Transverse colon (tissue), 4 donors: ENCODE results near the gene ABCC1. TPM values are rescaled to one million over a fixed set of nuclear protein-coding genes. Genes with fewer than 3 reads are reported as not detected.

Experiments
- DNase-seq: peaks from one replicate; pipeline ENCODE4 v3.0.0-alpha.2; 2019
- H3K27ac ChIP-seq, 4 donors: fragments of 200-600 bp; sonication (generic); 2 replicates each; pipeline ENCODE4 v1.5.1; 2016 to 2018; ENCODE audit warnings: inconsistent platforms in 4 of 4
- H3K27me3 ChIP-seq: fragments of 200-600 bp; sonication (generic); 2 replicates; pipeline ENCODE4 v1.5.1; 2017; ENCODE audit warnings: inconsistent platforms
- H3K36me3 ChIP-seq, 4 donors: fragments of 200-600 bp; sonication (generic); 2 replicates each; pipeline ENCODE4 v1.5.1; 2017 to 2019; ENCODE audit warnings: inconsistent platforms in 4 of 4
- H3K4me1 ChIP-seq, 4 donors: fragments of 200-600 bp; sonication (generic); 2 replicates each; pipeline ENCODE4 v1.5.1; 2017 to 2020; ENCODE audit warnings: inconsistent platforms in 4 of 4
- H3K4me3 ChIP-seq, 4 donors: fragments of 200-600 bp; sonication (generic); 1 replicate in 1 of 4; 2 replicates in 3 of 4; pipeline versions ENCODE4 v1.5.1 to v1.6.1; 2017 to 2019; ENCODE audit warnings: inconsistent platforms in 4 of 4
- H3K9me3 ChIP-seq, 2 donors: fragments of 200-600 bp; sonication (generic); 2 replicates each; pipeline ENCODE4 v1.5.1; 2017 to 2019; ENCODE audit warnings: inconsistent platforms in 2 of 2
- EP300 ChIP-seq: sonication (generic); formaldehyde crosslinking; IDR thresholded peaks from one replicate; pipeline ENCODE4 v1.6.1; 2017; ENCODE audit warnings: antibody characterized with exemption, low read depth
- POLR2A ChIP-seq: fragments of 450-650 bp; IDR thresholded peaks from one replicate; pipeline ENCODE4 v1.6.1; 2016; ENCODE audit warnings: antibody characterized with exemption, mild to moderate bottlenecking, moderate library complexity
- POLR2AphosphoS5 ChIP-seq, 3 donors: sonication (generic); formaldehyde crosslinking; IDR thresholded peaks; one replicate each; pipeline ENCODE4 v1.6.1; 2016; ENCODE audit warnings: antibody characterized with exemption in 3 of 3
- WGBS, 2 donors: methylation state at CpG; one replicate each; pipeline ENCODE4 v1.1.5; 2018; ENCODE audit warnings: low coverage in 1 of 2; 5-methylcytosine and 5-hydroxymethylcytosine counted together
- in situ Hi-C, 4 donors: fragments of 200-750 bp; cut with MboI; loops; one replicate each; pipeline versions ENCODE4 v1.15.0 to v1.15.1; 2017; ENCODE audit warnings: low sequenced_read_pairs in 3 of 4, low pct_ligation_motif_present in 1 of 4, low pct_unique_long_range_greater_than_20kb in 1 of 4
- intact Hi-C: fragments of 100-400 bp; cut with DNase I; formaldehyde crosslinking; loops from one replicate; pipeline ENCODE4 v1.15.1; 2023; ENCODE audit warnings: low total_unique reads
- total RNA-seq, 4 donors: library from RNA; depleted of rRNA; stranded (reverse); fragments of >200 nt; gene quantifications; one replicate each; pipeline ENCODE4 v1.1.0, GENCODE V29; 2016
- TF ChIP-seq, protein P1 (sequence below), 5 experiments: fragments of 200-600 bp in 3 of 5; fragments of 450-650 bp in 2 of 5; sonication (generic) in 3 of 5; IDR thresholded peaks; 1 replicate in 2 of 5; 2 replicates in 3 of 5; pipeline ENCODE4 v1.5.1; 2016 to 2017; ENCODE audit warnings: antibody characterized with exemption in 5 of 5, inconsistent platforms in 3 of 5, mild to moderate bottlenecking in 2 of 5, moderate library complexity in 1 of 5

ABCC1 gene
- total RNA-seq, 4 donors from 2014 or later, result 17.1 to 67.3 (median 36.9) TPM

DNA sequence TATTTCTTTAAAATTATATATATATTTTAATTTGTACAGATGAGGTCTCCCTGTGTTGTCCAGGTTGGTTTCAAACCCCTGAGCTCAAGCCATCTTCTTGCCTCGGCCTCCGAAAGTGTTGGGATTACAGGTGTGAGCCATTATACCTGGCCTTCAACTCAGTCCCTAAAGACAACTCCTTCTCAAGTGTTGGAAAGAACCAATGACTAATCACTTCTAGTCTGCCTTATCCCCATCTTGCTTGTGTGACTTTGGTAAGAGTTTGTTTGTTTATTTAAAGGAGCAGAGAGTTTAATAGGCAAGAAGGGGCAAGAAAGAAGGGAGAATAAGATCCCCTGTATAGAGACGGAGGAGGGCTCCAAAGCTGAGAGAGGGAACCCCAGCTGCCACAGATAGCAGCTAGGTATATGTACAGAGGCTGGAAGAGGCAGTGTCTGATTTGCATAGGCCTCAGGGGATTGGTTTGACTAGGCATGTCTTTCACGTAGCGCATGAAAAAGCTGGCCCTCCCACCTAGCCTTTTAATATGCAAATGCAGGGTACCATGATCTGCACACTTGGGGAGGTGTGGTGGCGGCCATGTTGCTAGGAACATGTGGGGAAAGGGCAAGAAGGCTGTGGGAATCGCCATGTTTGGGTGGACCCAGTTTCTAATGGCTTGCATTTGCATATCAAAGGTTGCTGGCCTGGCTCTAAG, 21.5 kb downstream of the ABCC1 start:
- no peaks in the 10 kb centered on the region for H3K27me3 ChIP-seq
- peak overlapping the region in 1 of 4 donors; percentile 78 for H3K27ac ChIP-seq
- peaks cover 3 to 25% (median 10%) of the 10 kb centered on the region in 4 donors for H3K4me1 ChIP-seq
- no peak overlapping the region for H3K4me3 ChIP-seq
- in situ Hi-C loops (no loop called here), intact Hi-C loops (no loop called here)
- no peaks in the 10 kb centered on the region for H3K9me3 ChIP-seq
- TF ChIP-seq POLR2A (no peak), POLR2AphosphoS5 (IDR thresholded peaks at IDR 0.05) (no peak), EP300 (no peak)
- TF ChIP-seq, protein P1, sequence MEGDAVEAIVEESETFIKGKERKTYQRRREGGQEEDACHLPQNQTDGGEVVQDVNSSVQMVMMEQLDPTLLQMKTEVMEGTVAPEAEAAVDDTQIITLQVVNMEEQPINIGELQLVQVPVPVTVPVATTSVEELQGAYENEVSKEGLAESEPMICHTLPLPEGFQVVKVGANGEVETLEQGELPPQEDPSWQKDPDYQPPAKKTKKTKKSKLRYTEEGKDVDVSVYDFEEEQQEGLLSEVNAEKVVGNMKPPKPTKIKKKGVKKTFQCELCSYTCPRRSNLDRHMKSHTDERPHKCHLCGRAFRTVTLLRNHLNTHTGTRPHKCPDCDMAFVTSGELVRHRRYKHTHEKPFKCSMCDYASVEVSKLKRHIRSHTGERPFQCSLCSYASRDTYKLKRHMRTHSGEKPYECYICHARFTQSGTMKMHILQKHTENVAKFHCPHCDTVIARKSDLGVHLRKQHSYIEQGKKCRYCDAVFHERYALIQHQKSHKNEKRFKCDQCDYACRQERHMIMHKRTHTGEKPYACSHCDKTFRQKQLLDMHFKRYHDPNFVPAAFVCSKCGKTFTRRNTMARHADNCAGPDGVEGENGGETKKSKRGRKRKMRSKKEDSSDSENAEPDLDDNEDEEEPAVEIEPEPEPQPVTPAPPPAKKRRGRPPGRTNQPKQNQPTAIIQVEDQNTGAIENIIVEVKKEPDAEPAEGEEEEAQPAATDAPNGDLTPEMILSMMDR (IDR thresholded peaks at IDR 0.05), result no peak
- 97 to 100% methylated on average over 3 to 7 of the region's 7 CpGs for WGBS, 2 donors
- H3K36me3 ChIP-seq, result no peaks in the 10 kb centered on the region
- DNase-seq, result no peak

DNA sequence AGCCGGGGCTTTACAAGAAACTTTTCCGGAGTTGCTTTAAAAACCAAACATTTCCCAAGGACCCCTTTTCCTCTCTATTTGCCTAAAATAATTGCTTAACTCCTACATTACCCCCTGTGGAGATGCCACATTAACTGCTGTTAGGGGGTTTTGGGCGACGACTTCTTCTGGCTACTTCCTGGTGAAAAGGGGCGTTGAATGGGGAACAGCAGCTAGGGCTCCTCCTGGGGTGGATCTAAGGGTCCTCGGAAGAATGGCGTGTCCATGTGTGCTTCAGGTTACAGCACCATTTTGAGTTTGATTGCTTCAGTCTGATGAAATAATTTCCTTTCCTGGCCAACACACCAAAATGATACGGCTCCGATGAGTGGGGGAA, 22.0 kb downstream of the ABCC1 start:
- no peaks in the 10 kb centered on the region for H3K36me3 ChIP-seq
- WGBS, 2 donors, result 95 to 96% methylated on average over 7 to 9 of the region's 9 CpGs
- TF ChIP-seq EP300 (no peak), POLR2AphosphoS5 (IDR thresholded peaks at IDR 0.05) (no peak), POLR2A (no peak)
- TF ChIP-seq, protein P1 (IDR thresholded peaks at IDR 0.05), result no peak
- H3K4me3 ChIP-seq, result no peak overlapping the region
- H3K4me1 ChIP-seq, result peaks cover 3 to 26% (median 12%) of the 10 kb centered on the region in 4 donors
- DNase-seq, result no peak
- intact Hi-C loops (no loop called here), in situ Hi-C loops (no loop called here)
- H3K27me3 ChIP-seq, result no peaks in the 10 kb centered on the region
- H3K9me3 ChIP-seq, result no peaks in the 10 kb centered on the region
- H3K27ac ChIP-seq, result peak overlapping the region in 2 of 4 donors; percentile 22 to 78

DNA sequence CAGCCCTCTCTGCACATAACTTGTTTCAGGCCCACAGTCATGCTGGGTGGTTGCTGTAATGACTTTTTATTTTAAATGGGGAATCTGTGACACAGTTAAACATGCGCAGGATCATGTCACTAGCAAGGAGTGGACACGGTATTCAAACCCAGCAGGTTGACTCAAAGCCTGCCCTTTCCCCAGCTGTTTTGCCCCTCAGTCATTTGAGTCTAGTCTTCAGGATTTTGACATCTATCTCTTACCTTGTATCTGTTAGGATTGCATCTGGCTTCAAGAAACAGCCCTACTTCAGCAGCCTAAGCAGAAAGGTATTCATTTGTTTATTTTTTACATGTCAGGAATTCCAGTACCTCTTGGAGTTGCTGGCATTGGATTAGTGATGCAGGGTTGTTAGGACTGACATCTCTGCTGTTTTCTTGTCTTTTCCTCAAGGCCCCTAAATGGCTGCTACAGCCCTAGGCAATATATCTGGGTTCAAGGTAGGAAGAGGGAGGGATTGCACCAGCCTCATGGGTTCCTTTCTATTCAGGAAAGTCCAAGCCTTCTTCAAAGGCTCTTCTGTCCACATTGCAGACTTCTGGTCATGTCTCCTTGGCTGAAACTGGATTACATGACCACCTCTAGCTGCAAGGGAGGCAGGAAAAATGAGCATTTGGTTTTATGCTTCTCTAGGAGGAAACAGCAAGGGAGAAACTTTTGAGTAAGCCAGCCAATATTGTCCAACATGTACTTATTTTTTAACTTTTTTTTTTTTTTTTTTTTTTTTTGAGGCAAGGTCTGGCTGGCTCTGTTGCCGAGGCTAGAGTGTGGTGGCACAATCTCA, 22.8 kb downstream of the ABCC1 start:
- intact Hi-C loops (no loop called here), in situ Hi-C loops (no loop called here)
- no peak overlapping the region for H3K4me3 ChIP-seq
- H3K4me1 ChIP-seq, result peaks cover 0 to 30% (median 14%) of the 10 kb centered on the region in 4 donors
- H3K27ac ChIP-seq, result peak overlapping the region in 3 of 4 donors; percentile 18 to 78 (median 22)
- 31% methylated on average over 3 of the region's 3 CpGs; no CpG with 5 or more reads in 1 of the 2 donors for WGBS, 2 donors
- DNase-seq, result no peak
- no peaks in the 10 kb centered on the region for H3K9me3 ChIP-seq
- H3K27me3 ChIP-seq, result no peaks in the 10 kb centered on the region
- H3K36me3 ChIP-seq, result no peaks in the 10 kb centered on the region
- TF ChIP-seq POLR2AphosphoS5 (IDR thresholded peaks at IDR 0.05) (no peak), POLR2A (no peak), EP300 (no peak)
- TF ChIP-seq, protein P1 (IDR thresholded peaks at IDR 0.05), result no peak

DNA sequence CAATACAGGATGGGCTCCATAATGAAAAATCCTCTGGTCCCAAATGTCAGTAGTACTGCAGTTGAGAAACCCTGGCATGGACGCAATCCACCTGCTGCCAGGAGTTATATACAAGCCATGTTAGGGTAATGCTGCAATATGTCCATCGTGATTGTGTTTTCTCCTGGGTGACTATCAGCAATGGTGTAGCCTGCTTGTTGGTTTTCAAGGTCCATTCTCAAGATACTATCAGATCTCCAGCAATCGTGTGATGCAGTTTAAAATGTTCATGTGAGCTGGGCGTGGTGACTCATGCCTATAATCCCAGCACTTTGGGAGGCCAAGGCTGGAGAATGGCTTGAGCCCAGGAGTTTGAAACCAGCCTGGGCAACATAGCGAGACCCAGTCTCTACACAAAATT, 24.0 kb downstream of the ABCC1 start:
- H3K4me3 ChIP-seq, result no peak overlapping the region
- in situ Hi-C loops (no loop called here), intact Hi-C loops (no loop called here)
- H3K9me3 ChIP-seq, result no peaks in the 10 kb centered on the region
- DNase-seq, result no peak
- TF ChIP-seq EP300 (no peak), POLR2AphosphoS5 (IDR thresholded peaks at IDR 0.05) (no peak), POLR2A (no peak)
- TF ChIP-seq, protein P1 (IDR thresholded peaks at IDR 0.05), result no peak
- no peaks in the 10 kb centered on the region for H3K36me3 ChIP-seq
- H3K4me1 ChIP-seq, result peaks cover 0 to 31% (median 16%) of the 10 kb centered on the region in 4 donors
- no peaks in the 10 kb centered on the region for H3K27me3 ChIP-seq
- 72 to 80% methylated on average over 3 to 5 of the region's 5 CpGs for WGBS, 2 donors
- peak overlapping the region in 2 of 4 donors; percentile 7 to 78 for H3K27ac ChIP-seq
